ENCODE data around the gene SSPN. TPM values are rescaled to one million over a fixed set of nuclear protein-coding genes. Genes with fewer than 3 reads are reported as not detected.

SSPN gene
- total RNA-seq, 1 donor from 2014 or later: 6.3 TPM

DNA sequence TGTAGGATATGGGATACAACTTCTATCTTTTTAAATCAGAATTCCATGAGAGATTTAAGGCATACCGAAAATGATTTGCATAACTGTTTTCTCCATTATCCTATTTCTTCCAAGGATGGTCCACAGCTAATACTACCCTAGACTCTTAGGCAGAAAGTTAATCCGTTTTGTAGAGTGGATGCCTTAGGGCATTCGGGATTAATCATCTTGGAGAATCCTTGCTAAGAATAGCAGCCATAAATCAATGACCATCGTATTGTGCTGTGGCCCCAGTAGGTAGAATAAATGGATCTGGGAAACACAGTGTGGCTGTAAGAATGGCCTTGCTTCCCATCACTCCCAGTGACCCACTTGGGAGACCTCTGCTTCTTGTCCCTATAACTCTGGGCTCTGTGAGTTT, 99.6 kb downstream of the SSPN start:
- no peak overlapping the region for H3K4me2 ChIP-seq (ENCODE audit: low read length)
- H3K9me3 Mint-ChIP-seq (ENCODE audit: unreplicated experiment): no peaks in the 10 kb centered on the region
- peaks cover 37% of the 10 kb centered on the region for H3K4me1 Mint-ChIP-seq (ENCODE audit: low read depth, unreplicated experiment)
- no peaks in the 10 kb centered on the region for H4K20me1 ChIP-seq (ENCODE audit: insufficient read depth, low read length)
- H3K9ac ChIP-seq (ENCODE audit: low read length): no peak overlapping the region
- DNase-seq (ENCODE audit: low read depth) (no peak), FAIRE-seq (no peak)
- no peak overlapping the region for H3K27ac ChIP-seq (ENCODE audit: low read depth, low read length)
- H3K36me3 Mint-ChIP-seq (ENCODE audit: low read depth, unreplicated experiment): no peaks in the 10 kb centered on the region
- TF ChIP-seq EZH2 (IDR thresholded peaks at IDR 0.05; ENCODE audit: insufficient read depth, low read length): no peak
- TF ChIP-seq, protein P1, sequence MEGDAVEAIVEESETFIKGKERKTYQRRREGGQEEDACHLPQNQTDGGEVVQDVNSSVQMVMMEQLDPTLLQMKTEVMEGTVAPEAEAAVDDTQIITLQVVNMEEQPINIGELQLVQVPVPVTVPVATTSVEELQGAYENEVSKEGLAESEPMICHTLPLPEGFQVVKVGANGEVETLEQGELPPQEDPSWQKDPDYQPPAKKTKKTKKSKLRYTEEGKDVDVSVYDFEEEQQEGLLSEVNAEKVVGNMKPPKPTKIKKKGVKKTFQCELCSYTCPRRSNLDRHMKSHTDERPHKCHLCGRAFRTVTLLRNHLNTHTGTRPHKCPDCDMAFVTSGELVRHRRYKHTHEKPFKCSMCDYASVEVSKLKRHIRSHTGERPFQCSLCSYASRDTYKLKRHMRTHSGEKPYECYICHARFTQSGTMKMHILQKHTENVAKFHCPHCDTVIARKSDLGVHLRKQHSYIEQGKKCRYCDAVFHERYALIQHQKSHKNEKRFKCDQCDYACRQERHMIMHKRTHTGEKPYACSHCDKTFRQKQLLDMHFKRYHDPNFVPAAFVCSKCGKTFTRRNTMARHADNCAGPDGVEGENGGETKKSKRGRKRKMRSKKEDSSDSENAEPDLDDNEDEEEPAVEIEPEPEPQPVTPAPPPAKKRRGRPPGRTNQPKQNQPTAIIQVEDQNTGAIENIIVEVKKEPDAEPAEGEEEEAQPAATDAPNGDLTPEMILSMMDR (IDR thresholded peaks at IDR 0.05; ENCODE audit: insufficient read depth, low read depth, low read length): no peak
- H3K27me3 ChIP-seq (ENCODE audit: insufficient read depth, low read length): no peaks in the 10 kb centered on the region
- no peaks in the 10 kb centered on the region for H3K36me3 ChIP-seq (ENCODE audit: insufficient read depth, low read length)
- H3K4me3 Mint-ChIP-seq (ENCODE audit: unreplicated experiment): no peak overlapping the region
- H3K79me2 ChIP-seq (ENCODE audit: insufficient read depth, low read length): no peaks in the 10 kb centered on the region
- H3K27me3 Mint-ChIP-seq (ENCODE audit: low read depth, unreplicated experiment): no peaks in the 10 kb centered on the region
- H3K4me1 ChIP-seq (ENCODE audit: insufficient read depth, low read length): peaks cover 13% of the 10 kb centered on the region
- no peak overlapping the region for H2AFZ ChIP-seq (ENCODE audit: low read depth, low read length)
- H3K27ac Mint-ChIP-seq (ENCODE audit: unreplicated experiment): no peak overlapping the region
- no peak overlapping the region for H3K4me3 ChIP-seq (ENCODE audit: insufficient read depth, low read depth, low read length)
- no peaks in the 10 kb centered on the region for H3K9me3 ChIP-seq (ENCODE audit: insufficient read depth, low read depth, low read length)

DNA sequence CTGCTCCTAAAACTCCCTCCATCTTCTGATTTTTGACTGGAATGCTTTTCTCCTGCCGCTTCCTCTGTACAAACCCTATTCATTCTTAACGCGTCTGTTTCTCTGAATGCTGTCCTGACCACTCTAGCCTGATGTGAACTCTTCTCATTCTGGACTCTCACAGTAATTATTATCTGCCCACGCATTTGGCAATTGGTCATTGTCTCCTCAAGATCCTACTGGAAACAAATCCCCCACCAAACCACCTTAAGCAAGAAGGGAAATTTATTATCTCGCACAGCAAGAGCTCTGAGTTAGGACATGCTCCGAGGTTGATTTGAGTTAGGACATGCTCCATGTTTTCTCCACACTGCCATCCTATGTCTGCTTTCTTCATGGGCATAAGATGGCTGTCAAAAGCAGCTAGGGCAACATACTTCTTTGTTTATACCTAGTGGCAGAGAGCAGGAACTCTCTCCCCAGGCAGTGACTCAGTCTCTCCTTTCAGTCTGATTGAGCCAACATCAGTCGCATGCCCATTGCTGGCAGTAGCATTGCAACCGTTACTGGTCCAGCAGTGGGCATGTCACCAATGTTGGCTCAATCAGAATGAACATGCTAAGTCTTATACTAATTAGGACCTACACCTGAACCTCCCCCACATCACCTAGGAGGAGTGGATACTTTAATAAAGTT, 102.2 kb downstream of the SSPN start:
- H2AFZ ChIP-seq (ENCODE audit: low read depth, low read length): no peak overlapping the region
- no peaks in the 10 kb centered on the region for H3K36me3 ChIP-seq (ENCODE audit: insufficient read depth, low read length)
- no peak overlapping the region for H3K4me2 ChIP-seq (ENCODE audit: low read length)
- H4K20me1 ChIP-seq (ENCODE audit: insufficient read depth, low read length): no peaks in the 10 kb centered on the region
- no peak overlapping the region for H3K27ac ChIP-seq (ENCODE audit: low read depth, low read length)
- no peaks in the 10 kb centered on the region for H3K36me3 Mint-ChIP-seq (ENCODE audit: low read depth, unreplicated experiment)
- TF ChIP-seq, protein P1 (IDR thresholded peaks at IDR 0.05; ENCODE audit: insufficient read depth, low read depth, low read length): no peak
- no peak for TF ChIP-seq EZH2 (IDR thresholded peaks at IDR 0.05; ENCODE audit: insufficient read depth, low read length)
- peaks cover 37% of the 10 kb centered on the region for H3K4me1 Mint-ChIP-seq (ENCODE audit: low read depth, unreplicated experiment)
- peaks cover 13% of the 10 kb centered on the region for H3K4me1 ChIP-seq (ENCODE audit: insufficient read depth, low read length)
- FAIRE-seq (no peak), DNase-seq (ENCODE audit: low read depth) (peak; percentile 76)
- no peak overlapping the region for H3K9ac ChIP-seq (ENCODE audit: low read length)
- no peaks in the 10 kb centered on the region for H3K27me3 ChIP-seq (ENCODE audit: insufficient read depth, low read length)
- H3K79me2 ChIP-seq (ENCODE audit: insufficient read depth, low read length): no peaks in the 10 kb centered on the region
- H3K9me3 ChIP-seq (ENCODE audit: insufficient read depth, low read depth, low read length): no peaks in the 10 kb centered on the region
- no peak overlapping the region for H3K4me3 ChIP-seq (ENCODE audit: insufficient read depth, low read depth, low read length)
- H3K27ac Mint-ChIP-seq (ENCODE audit: unreplicated experiment): no peak overlapping the region
- no peak overlapping the region for H3K4me3 Mint-ChIP-seq (ENCODE audit: unreplicated experiment)
- no peaks in the 10 kb centered on the region for H3K27me3 Mint-ChIP-seq (ENCODE audit: low read depth, unreplicated experiment)
- no peaks in the 10 kb centered on the region for H3K9me3 Mint-ChIP-seq (ENCODE audit: unreplicated experiment)
